ENCODE results near the gene EHBP1L1. TPM values are rescaled to one million over a fixed set of nuclear protein-coding genes. Genes with fewer than 3 reads are reported as not detected.

EHBP1L1 gene
- total RNA-seq, 1 experiment from 2014 or later = 30.9 TPM

DNA sequence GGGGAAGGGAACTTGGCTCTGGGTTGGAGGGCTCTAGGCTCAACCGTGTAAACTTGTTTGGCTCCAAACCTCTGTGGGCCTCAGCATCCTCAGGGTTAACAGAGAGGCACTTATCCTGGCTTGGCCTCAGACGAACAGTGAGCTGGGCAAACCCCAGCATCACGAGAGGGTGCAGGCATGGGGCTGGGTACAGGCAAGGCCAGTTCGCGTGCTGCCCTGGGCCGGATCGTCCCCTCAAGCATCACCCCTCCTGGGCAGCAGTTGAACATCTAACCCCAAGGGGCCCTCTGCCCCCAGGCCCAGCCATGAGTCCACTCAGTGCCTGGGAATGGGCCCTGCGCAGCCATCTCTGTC, 1.9 kb downstream of the EHBP1L1 start:
- DNase-seq (ENCODE audit: low read depth) = no peak

- no peak for DNase-seq (ENCODE audit: low read depth)
These were observed 2.3 kb downstream of the EHBP1L1 start for GRCh38 chr11:65578134-65578533.

DNA sequence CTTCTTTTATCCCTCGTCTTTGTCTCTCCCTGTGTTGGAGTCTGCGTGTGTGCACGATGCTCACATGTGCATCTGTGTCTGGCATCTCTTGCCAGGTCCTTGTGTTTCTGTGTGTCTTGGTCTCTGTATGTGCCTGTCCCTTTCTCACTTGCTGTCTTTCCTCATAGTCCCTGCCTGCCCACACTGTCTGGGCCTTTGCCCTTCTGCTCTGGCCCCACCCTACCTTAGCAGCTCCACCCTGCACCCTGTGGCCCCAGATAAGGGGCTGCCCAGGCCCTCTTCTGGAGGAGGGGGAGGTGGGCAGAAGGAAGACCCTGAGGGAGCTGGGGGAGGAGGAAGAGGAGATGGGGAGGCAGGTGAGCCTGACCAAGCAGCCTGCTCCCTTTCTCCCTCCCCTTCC, 2.8 kb downstream of the EHBP1L1 start:
- DNase-seq (ENCODE audit: low read depth) = no peak

DNA sequence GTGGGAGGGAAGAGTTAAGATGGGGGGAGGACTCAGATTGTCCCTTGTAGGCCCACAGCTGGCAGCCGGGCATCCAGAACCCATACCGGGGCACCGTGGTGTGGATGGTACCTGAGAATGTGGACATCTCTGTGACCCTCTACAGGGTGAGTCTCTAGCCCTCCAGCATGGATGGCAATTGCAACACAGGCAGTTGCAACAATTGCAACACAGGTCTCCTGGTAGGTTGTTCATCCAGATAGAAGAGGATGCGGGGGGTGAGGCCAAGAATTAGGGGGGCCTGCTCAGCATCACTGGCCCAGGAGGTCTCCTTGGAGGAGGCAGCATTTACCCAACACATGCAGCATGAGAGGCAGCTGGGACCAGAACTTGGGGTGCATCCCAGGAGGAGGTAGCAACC, 3.4 kb downstream of the EHBP1L1 start:
- DNase-seq (ENCODE audit: low read depth) = no peak

- DNase-seq (ENCODE audit: low read depth) = no peak
These were observed 4.3 kb downstream of the EHBP1L1 start for GRCh38 chr11:65580031-65580692.

GRCh38 chr11:65580756-65581155, 4.9 kb downstream of the EHBP1L1 start:
- DNase-seq (ENCODE audit: low read depth) = no peak

GRCh38 chr11:65581928-65582327, 6.1 kb downstream of the EHBP1L1 start:
- DNase-seq (ENCODE audit: low read depth) = no peak

DNA sequence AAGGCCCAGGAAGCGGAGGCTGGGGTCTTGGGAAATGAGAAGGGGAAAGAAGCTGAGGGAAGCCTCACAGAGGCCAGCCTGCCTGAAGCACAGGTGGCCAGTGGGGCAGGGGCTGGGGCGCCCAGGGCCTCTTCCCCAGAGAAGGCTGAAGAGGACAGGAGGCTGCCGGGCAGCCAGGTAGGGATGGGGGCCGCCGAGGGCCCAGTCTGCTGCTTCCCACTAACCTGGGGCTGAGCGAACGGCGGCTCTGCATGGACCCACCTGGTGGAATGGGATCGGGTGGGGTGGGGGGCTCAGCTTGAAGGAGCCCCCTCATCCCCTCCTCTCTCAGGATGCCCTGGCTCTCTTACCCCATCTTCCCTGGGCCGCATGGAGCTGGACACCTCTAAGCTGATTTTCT, 7.7 kb downstream of the EHBP1L1 start:
- DNase-seq (ENCODE audit: low read depth) = no peak

- no peak for DNase-seq (ENCODE audit: low read depth)
These were observed 8.3 kb downstream of the EHBP1L1 start for GRCh38 chr11:65584106-65584505.

GRCh38 chr11:65584723-65585171, 8.9 kb downstream of the EHBP1L1 start:
- no peak for DNase-seq (ENCODE audit: low read depth)

GRCh38 chr11:65585396-65586246, 9.8 kb downstream of the EHBP1L1 start:
- DNase-seq (ENCODE audit: low read depth) = no peak

DNA sequence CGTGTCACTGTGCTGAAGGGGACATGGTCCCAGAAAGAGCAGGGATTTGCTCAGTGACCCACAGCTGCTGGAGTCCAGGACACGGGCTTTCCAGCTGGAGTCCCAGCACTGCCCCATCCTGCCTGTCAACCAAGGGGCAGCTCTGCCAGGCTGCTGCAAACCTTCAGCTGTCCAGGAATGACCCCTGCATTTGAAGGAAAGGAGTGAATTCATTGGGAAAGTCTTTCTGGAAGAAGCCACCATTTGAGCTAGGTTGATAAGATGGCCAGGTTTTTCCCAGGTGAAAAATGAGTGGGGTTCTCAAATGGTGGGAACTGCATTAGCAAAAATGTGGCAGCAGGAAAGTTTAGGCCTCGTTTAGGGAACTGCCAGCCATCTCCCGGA, 10.4 kb downstream of the EHBP1L1 start:
- DNase-seq (ENCODE audit: low read depth) = no peak

- DNase-seq (ENCODE audit: low read depth) = peak; percentile 3
These were observed 10.8 kb downstream of the EHBP1L1 start for GRCh38 chr11:65586676-65587075.

DNA sequence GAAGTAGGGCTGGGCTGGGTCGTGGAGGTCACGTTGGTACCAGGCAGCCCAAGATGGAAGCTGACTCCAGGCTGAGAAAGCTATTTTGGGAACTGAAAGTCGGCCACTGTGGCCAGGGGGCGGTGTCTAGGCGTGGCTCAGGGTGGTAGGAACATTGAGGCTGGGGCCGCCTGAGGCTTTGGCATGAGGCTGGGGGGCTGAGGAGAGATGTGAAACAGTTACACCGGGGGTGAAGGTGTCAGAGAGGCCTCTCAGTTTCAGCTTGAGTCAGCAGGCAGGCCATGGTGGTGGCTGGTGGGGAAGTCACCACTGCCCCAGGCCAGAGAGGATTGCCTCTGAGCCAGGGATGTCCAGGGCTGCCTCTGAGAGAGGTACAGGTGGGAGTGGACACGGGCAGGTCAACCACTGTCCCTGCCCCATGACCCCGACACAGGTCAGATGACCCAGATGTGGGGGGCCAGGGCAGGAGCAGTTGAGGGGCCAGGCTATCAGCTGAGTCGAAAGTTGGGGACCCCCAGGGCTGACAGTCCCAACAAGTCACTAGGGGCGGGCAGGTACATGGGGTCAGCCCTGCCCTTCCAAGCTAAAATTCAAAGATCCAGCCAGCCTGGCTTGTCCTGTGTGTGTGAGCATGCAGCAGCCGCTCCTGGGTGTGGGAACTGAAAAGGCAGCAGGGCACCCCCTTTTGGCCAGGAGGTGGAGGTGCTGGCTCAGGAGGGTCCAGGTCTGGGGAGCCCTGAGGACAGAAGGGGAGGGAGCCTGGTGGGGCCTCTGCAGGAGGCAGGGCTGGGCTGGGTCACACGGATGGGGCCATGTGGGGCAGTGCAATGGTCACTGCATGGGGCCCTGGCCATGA, 12.6 kb downstream of the EHBP1L1 start:
- DNase-seq (ENCODE audit: low read depth) = peak; percentile 62

- DNase-seq (ENCODE audit: low read depth) = peak; percentile 5
These were observed 13.8 kb downstream of the EHBP1L1 start for GRCh38 chr11:65589444-65590239.

GRCh38 chr11:65590240-65590738, 14.4 kb downstream of the EHBP1L1 start:
- DNase-seq (ENCODE audit: low read depth) = peak; percentile 7

GRCh38 chr11:65591939-65592857, 16.3 kb downstream of the EHBP1L1 start:
- peak; percentile 2 for DNase-seq (ENCODE audit: low read depth)

DNA sequence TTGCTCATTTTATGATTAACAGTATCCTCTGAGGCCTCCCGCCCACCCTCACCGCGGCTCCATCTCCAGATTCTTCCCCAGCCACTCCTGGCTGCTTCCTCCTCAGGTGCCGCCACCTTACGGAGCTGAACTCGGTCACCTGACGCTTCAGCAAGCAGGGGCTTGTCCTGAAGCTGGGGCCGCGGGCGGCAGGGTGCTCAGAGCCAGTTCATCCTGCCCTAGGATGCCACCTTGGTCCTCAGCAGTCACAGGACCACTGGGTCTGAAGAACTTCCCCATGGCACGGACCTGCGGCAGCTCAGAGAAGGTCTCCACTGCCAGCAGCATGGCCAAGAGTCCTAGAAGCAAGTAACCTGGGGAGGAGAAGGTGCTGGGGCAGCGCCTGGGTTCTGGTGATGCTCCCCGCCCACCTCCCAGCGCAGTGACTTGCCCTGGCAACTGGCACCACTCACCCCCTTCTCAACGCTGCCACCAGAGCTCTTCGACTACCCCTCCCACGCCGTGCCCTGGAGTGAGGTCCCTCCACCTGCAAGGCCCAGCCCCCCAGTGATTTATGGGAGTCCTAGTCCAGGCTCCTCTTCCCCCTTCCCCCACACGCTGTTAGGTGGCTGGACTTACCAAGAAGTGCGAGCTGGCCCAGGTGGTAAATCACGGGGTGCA, 17.1 kb downstream of the EHBP1L1 start:
- DNase-seq (ENCODE audit: low read depth) = no peak

DNA sequence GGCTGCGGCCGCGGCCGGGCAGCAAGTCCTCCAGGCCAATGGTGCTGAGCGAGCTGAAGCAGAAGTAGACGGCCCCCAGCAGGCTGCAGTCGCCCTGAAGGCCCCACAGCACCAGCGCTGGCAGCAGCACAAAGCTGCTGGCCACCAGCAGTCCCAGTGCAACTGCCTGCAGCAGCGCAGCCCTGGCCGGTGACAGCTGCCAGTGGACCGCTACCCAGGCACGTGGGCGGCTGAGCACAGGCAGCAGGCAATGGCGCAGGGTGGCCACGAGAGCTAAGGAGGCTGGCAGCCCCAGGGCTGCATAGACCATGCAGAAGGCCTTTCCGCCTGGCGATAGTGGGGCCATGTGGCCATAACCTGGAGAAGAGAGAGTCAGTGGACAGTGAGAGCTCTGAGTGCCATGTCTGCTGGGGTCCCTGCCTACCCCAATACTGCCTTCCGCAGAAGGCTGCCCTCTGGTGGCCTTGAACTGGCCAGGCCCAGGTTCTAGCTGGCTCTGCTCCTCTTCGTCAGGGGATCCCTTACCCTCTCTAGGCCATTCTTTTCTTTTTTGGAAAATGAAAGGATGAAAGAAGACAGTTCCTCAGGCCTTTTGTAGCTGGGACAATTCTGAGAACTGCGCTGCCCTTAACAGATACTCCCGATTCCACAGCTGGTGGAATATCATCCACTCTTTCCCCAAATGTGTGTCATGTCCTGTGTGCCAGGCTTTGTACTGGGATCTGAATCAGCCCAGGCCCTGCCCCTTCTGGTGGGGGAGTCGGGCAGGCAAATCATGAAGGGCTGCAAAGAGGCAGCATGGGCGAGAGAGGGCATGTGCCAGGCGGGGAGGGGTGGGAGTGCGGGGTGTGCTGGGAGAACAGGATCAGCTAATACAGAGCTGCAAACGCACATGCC, 17.9 kb downstream of the EHBP1L1 start:
- peak; percentile 46 for DNase-seq (ENCODE audit: low read depth)

Data from Daoy (cell line).